HL-60/S4 (cell line): ENCODE results near the gene SETBP1.

Experiments used
- in situ Hi-C: fragments of 300-500 bp; cut with MboI; formaldehyde crosslinking; loops from 2 replicates; pipeline ENCODE4 v1.14.3; 2022; ENCODE audit warnings: low sequenced_read_pairs

SETBP1 gene

GRCh38 chr18:44950685-44951195 is 270.1 kb downstream of the SETBP1 start:
- in situ Hi-C loops: no loop called here

GRCh38 chr18:44951748-44952147 is 271.1 kb downstream of the SETBP1 start:
- in situ Hi-C loops: no loop called here

GRCh38 chr18:44954257-44954656 is 273.6 kb downstream of the SETBP1 start:
- in situ Hi-C loops: no loop called here

- in situ Hi-C loops: no loop called here
These were observed 275.1 kb downstream of the SETBP1 start for GRCh38 chr18:44955825-44956224.

- in situ Hi-C loops: no loop called here
These were observed 276.3 kb downstream of the SETBP1 start for GRCh38 chr18:44957025-44957424.

GRCh38 chr18:44957461-44957860 is 276.8 kb downstream of the SETBP1 start:
- in situ Hi-C loops: no loop called here

- in situ Hi-C loops: no loop called here
These were observed 277.4 kb downstream of the SETBP1 start for GRCh38 chr18:44958040-44958439.

- in situ Hi-C loops: no loop called here
These were observed 277.8 kb downstream of the SETBP1 start for GRCh38 chr18:44958455-44958854.

GRCh38 chr18:44959013-44959412 is 278.3 kb downstream of the SETBP1 start:
- in situ Hi-C loops: no loop called here

GRCh38 chr18:44960580-44960979 is 279.9 kb downstream of the SETBP1 start:
- in situ Hi-C loops: no loop called here

GRCh38 chr18:44961288-44961995 is 280.8 kb downstream of the SETBP1 start:
- in situ Hi-C loops: no loop called here

- in situ Hi-C loops: no loop called here
These were observed 286.9 kb downstream of the SETBP1 start for GRCh38 chr18:44967599-44967998.

- in situ Hi-C loops: no loop called here
These were observed 287.6 kb downstream of the SETBP1 start for GRCh38 chr18:44968336-44968735.

GRCh38 chr18:44969214-44969795 is 288.6 kb downstream of the SETBP1 start:
- in situ Hi-C loops: no loop called here

- in situ Hi-C loops: no loop called here
These were observed 292.6 kb downstream of the SETBP1 start for GRCh38 chr18:44973282-44973681.

GRCh38 chr18:44974174-44974573 is 293.5 kb downstream of the SETBP1 start:
- in situ Hi-C loops: no loop called here

- in situ Hi-C loops: no loop called here
These were observed 297.2 kb downstream of the SETBP1 start for GRCh38 chr18:44977856-44978255.

GRCh38 chr18:44979748-44980147 is 299.1 kb downstream of the SETBP1 start:
- in situ Hi-C loops: no loop called here

GRCh38 chr18:44981121-44981520 is 300.4 kb downstream of the SETBP1 start:
- in situ Hi-C loops: no loop called here

GRCh38 chr18:44986933-44987332 is 306.2 kb downstream of the SETBP1 start:
- in situ Hi-C loops: no loop called here

GRCh38 chr18:44987371-44987770 is 306.7 kb downstream of the SETBP1 start:
- in situ Hi-C loops: no loop called here

- in situ Hi-C loops: no loop called here
These were observed 308.3 kb downstream of the SETBP1 start for GRCh38 chr18:44988821-44989587.
